ENCODE results near the gene ELMO1. TPM values are rescaled to one million over a fixed set of nuclear protein-coding genes. Genes with fewer than 3 reads are reported as not detected.

ELMO1 gene
- total RNA-seq, 1 experiment from 2014 or later: not detected

GRCh38 chr7:36831049-36831448 lies 617.6 kb downstream of the ELMO1 start:
- intact Hi-C loops (cut with micrococcal nuclease): no loop called here
- no peak overlapping the region for H3K4me3 ChIP-seq (ENCODE audit: low read length)
- H3F3A ChIP-seq (ENCODE audit: low read length, unreplicated experiment): no peaks in the 10 kb centered on the region
- no peak overlapping the region for H3K4me2 ChIP-seq (ENCODE audit: low read length)
- H3K9me3 ChIP-seq (ENCODE audit: low read length): no peaks in the 10 kb centered on the region
- no peak overlapping the region for H3K27ac ChIP-seq (ENCODE audit: low read length)
- H3K9me2 ChIP-seq (replicated peaks; ENCODE audit: low read length): no peaks in the 10 kb centered on the region
- no peaks in the 10 kb centered on the region for H4K20me1 ChIP-seq (ENCODE audit: low read length)
- CTCF ChIA-PET: no interaction called here
- no peak for TF ChIP-seq EZH2 (IDR thresholded peaks at IDR 0.05; ENCODE audit: low read length, unreplicated experiment)
- no peak for TF ChIP-seq EZH2phosphoT487 (IDR thresholded peaks at IDR 0.05; ENCODE audit: borderline replicate concordance, low read length)
- TF ChIP-seq CTCF (conservative IDR thresholded peaks at IDR 0.05; ENCODE audit: low read depth, low read length): no peak
- DNase-seq: no peak
- BruUV-seq (replicated peaks): no TSS peak
- H3K79me2 ChIP-seq (ENCODE audit: low read length): no peaks in the 10 kb centered on the region
- no peak for ATAC-seq
- no peaks in the 10 kb centered on the region for H3K4me1 ChIP-seq (ENCODE audit: insufficient read depth, low read length)
- H3K36me3 ChIP-seq (ENCODE audit: low read depth, low read length): no peaks in the 10 kb centered on the region
- POLR2A ChIA-PET (ENCODE audit: unreplicated experiment): no interaction called here
- no peak overlapping the region for H3K9ac ChIP-seq (ENCODE audit: low read length)
- no peak overlapping the region for H2AFZ ChIP-seq (ENCODE audit: low read length)
- peaks cover 21% of the 10 kb centered on the region; the same call in 1 of the 2 replicates for H3K27me3 ChIP-seq (ENCODE audit: low read length)

GRCh38 chr7:36827726-36828703 lies 620.6 kb downstream of the ELMO1 start:
- H3K27me3 ChIP-seq (ENCODE audit: low read length): peaks cover 38% of the 10 kb centered on the region
- intact Hi-C loops (cut with micrococcal nuclease): no loop called here
- no peaks in the 10 kb centered on the region for H3F3A ChIP-seq (ENCODE audit: low read length, unreplicated experiment)
- ChIA-PET CTCF (no interaction called here), POLR2A (ENCODE audit: unreplicated experiment) (no interaction called here)
- H3K9me2 ChIP-seq (replicated peaks; ENCODE audit: low read length): no peaks in the 10 kb centered on the region
- H3K9me3 ChIP-seq (ENCODE audit: low read length): no peaks in the 10 kb centered on the region
- no peak overlapping the region for H2AFZ ChIP-seq (ENCODE audit: low read length)
- H3K36me3 ChIP-seq (ENCODE audit: low read depth, low read length): no peaks in the 10 kb centered on the region
- H3K4me1 ChIP-seq (ENCODE audit: insufficient read depth, low read length): no peaks in the 10 kb centered on the region
- ATAC-seq: no peak
- BruUV-seq (replicated peaks): no TSS peak
- H3K27ac ChIP-seq (ENCODE audit: low read length): no peak overlapping the region
- TF ChIP-seq CTCF (conservative IDR thresholded peaks at IDR 0.05; ENCODE audit: low read depth, low read length) (no peak), EZH2phosphoT487 (IDR thresholded peaks at IDR 0.05; ENCODE audit: borderline replicate concordance, low read length) (no peak), EZH2 (IDR thresholded peaks at IDR 0.05; ENCODE audit: low read length, unreplicated experiment) (no peak)
- no peaks in the 10 kb centered on the region for H4K20me1 ChIP-seq (ENCODE audit: low read length)
- H3K79me2 ChIP-seq (ENCODE audit: low read length): no peaks in the 10 kb centered on the region
- no peak overlapping the region for H3K9ac ChIP-seq (ENCODE audit: low read length)
- no peak overlapping the region for H3K4me3 ChIP-seq (ENCODE audit: low read length)
- DNase-seq: no peak
- H3K4me2 ChIP-seq (ENCODE audit: low read length): no peak overlapping the region

GRCh38 chr7:36825501-36825900 lies 623.2 kb downstream of the ELMO1 start:
- ChIA-PET POLR2A (ENCODE audit: unreplicated experiment) (no interaction called here), CTCF (no interaction called here)
- H3K9ac ChIP-seq (ENCODE audit: low read length): no peak overlapping the region
- intact Hi-C loops (cut with micrococcal nuclease): no loop called here
- H3K4me1 ChIP-seq (ENCODE audit: insufficient read depth, low read length): no peaks in the 10 kb centered on the region
- H3K36me3 ChIP-seq (ENCODE audit: low read depth, low read length): no peaks in the 10 kb centered on the region
- H2AFZ ChIP-seq (ENCODE audit: low read length): no peak overlapping the region
- no TSS peak for BruUV-seq (replicated peaks)
- no peak overlapping the region for H3K4me3 ChIP-seq (ENCODE audit: low read length)
- ATAC-seq: no peak
- H3K4me2 ChIP-seq (ENCODE audit: low read length): no peak overlapping the region
- TF ChIP-seq EZH2phosphoT487 (IDR thresholded peaks at IDR 0.05; ENCODE audit: borderline replicate concordance, low read length) (no peak), EZH2 (IDR thresholded peaks at IDR 0.05; ENCODE audit: low read length, unreplicated experiment) (no peak), CTCF (conservative IDR thresholded peaks at IDR 0.05; ENCODE audit: low read depth, low read length) (no peak)
- H3K27me3 ChIP-seq (ENCODE audit: low read length): peaks cover 38% of the 10 kb centered on the region
- H4K20me1 ChIP-seq (ENCODE audit: low read length): no peaks in the 10 kb centered on the region
- H3K9me2 ChIP-seq (replicated peaks; ENCODE audit: low read length): no peaks in the 10 kb centered on the region
- no peaks in the 10 kb centered on the region for H3F3A ChIP-seq (ENCODE audit: low read length, unreplicated experiment)
- no peak for DNase-seq
- H3K79me2 ChIP-seq (ENCODE audit: low read length): no peaks in the 10 kb centered on the region
- no peak overlapping the region for H3K27ac ChIP-seq (ENCODE audit: low read length)
- H3K9me3 ChIP-seq (ENCODE audit: low read length): no peaks in the 10 kb centered on the region
